Fibroblast of pulmonary artery (primary cell): ENCODE results near the gene RGS12.

ENCODE experiments used
- DNase-seq: peaks from one replicate; pipeline ENCODE4 v3.0.0-alpha.2; 2010; ENCODE audit warnings: low read depth
- H3K4me3 ChIP-seq: replicated peaks from 2 replicates; pipeline ENCODE4 v1.5.1; 2011; ENCODE audit warnings: low read depth, mild to moderate bottlenecking, control low read depth, low read length, moderate library complexity
- CTCF ChIP-seq: IDR thresholded peaks from 2 replicates; pipeline ENCODE4 v1.5.1; 2011; ENCODE audit warnings: mild to moderate bottlenecking, control low read depth, low read length, inconsistent platforms; ENCODE audit errors: missing control alignments

RGS12 gene

GRCh38 chr4:3305610-3306371 is 13.0 kb downstream of the RGS12 start:
- no peak for TF ChIP-seq CTCF
- peak; percentile 54 for DNase-seq
- H3K4me3 ChIP-seq, result no peak overlapping the region

GRCh38 chr4:3306450-3306849 is 13.6 kb downstream of the RGS12 start:
- TF ChIP-seq CTCF, result no peak
- H3K4me3 ChIP-seq, result no peak overlapping the region
- DNase-seq, result no peak

GRCh38 chr4:3307060-3307459 is 14.2 kb downstream of the RGS12 start:
- no peak overlapping the region for H3K4me3 ChIP-seq
- no peak for DNase-seq
- TF ChIP-seq CTCF, result no peak

- DNase-seq, result no peak
- TF ChIP-seq CTCF, result no peak
- no peak overlapping the region for H3K4me3 ChIP-seq
Measured at GRCh38 chr4:3307486-3307885, 14.7 kb downstream of the RGS12 start.

GRCh38 chr4:3307891-3308575 is 15.2 kb downstream of the RGS12 start:
- no peak for TF ChIP-seq CTCF
- no peak overlapping the region for H3K4me3 ChIP-seq
- no peak for DNase-seq

GRCh38 chr4:3308691-3309090 is 15.9 kb downstream of the RGS12 start:
- TF ChIP-seq CTCF, result no peak
- DNase-seq, result no peak
- no peak overlapping the region for H3K4me3 ChIP-seq
